NCI-H1694 treated with DMSO at 0.1 percent for 48 hours (cell line): ENCODE results near the gene DDAH1.

ENCODE experiments used
- DNase-seq: peaks from one replicate; lab custom pipeline; 2025; lab: John Stamatoyannopoulos, UW

Gene DDAH1

DNA sequence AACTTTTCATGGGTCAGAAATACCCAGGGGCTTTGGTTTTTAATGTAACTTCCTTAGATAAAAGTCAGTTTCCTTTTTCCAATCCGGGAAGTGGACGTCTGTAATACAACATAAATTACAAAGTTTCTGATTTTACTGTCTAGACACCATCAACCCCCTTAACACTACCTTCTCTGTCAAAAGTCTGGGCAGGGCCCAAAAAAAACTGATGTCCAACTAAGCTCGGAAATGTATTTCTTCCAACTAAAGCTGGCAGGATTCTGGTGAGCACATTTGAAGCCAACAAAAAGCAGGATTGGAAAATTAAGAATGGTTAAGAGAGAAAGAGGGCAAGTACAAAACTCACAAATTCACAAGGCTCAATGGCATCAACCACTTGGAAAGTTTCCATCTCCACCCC, 24.3 kb downstream of the DDAH1 start:
- DNase-seq: no peak

DNA sequence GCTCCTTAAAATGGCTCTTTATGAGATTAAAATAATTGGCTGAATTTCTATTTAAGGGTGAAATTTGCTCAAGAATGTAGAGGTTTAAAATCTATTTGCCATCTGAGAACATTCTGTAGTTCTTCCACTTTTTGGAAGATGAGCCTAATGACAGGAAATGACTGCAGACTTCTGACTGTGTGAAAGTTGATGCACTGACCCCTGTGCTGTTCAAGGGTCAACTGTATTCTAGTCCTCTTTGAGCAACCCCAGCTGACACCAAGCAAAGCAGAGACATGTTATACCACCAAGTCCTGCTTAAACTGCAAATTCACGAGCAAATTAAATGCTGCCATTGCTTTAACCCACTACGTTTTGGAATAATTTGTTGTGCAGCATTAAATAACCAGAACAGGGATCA, 26.6 kb downstream of the DDAH1 start:
- DNase-seq: no peak

DNA sequence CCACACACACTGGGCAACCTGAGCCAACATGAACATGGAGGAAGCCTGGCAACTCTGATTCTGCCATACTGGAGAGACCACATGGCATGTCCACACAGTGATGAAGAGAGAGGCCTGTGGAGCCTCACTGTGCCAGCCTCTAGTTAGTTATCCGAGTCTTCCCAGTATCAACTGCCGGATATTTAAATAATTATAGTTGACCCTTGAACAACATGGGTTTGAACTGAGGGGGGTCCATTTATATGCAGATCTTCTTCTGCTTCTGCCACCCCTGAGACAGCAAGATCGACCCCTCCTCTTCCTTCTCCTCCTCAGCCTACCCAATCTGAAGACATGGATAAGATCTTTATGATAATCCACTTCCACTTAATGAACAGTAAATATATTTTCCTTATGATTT, 27.8 kb downstream of the DDAH1 start:
- DNase-seq: no peak

DNA sequence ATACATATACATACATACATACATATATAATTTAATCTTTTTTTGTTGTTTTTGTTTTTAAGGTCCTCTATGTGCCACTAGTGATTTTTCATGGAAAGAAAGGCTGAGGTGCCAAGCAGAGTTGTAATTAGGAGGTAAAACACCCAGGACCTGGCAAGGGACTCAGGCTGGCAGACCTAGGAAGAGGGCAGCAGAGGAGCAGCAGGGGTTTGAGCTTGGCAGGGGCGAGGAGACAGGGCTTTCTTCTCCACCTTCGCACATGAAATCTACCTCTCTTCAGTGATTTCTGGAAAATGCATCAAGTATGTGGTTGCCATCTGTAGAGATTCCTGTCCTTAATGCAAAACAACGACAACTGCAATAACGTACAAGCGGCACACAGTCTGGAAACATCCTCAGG, 31.9 kb downstream of the DDAH1 start:
- no peak for DNase-seq

DNA sequence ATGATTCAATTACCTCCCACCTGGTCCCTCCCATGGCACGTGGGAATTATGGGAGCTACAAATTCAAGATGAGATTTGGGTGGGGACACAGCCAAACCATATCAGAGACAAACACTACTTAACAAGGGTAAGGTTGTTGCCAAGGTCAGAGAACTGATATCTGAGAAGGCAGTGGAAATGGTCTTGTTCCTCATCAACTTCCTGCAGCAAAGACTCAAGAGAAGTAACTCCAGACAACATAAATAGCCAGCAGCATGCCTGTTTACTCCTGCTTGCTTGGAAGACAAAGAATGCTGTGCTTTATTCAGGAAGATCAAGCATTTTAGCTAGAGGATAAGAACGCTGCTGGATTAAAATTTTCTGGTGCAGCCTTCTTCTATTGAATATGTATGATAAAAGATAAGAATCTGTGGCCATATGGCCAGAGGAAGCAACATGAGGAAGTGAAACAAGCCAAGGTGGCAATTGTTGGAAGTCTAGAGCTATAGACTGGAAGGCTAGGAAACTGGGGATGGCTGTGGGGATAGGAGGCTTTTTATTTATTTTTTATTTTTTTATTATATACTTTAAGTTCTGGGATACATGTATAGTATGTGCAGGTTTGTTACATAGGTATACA, 36.4 kb downstream of the DDAH1 start:
- DNase-seq: no peak

DNA sequence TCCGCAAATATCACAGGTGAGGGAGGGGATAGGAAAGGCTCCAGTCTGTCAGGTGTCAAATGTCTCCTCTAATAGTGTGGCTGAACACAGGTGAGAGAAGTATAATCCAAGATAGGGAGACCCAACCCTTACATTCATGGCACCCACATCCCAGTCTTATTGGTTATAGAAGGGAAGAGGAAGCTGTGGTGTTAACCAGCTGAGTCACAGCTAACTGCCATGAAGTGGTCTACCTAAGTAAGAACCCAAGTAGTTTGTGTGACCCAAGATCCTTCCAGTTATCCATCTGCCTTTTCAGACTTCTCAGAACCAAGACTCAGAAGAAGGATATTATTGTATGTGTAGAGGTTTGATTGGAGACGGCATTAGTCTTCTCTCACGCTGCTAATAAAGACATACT, 37.1 kb downstream of the DDAH1 start:
- no peak for DNase-seq

DNA sequence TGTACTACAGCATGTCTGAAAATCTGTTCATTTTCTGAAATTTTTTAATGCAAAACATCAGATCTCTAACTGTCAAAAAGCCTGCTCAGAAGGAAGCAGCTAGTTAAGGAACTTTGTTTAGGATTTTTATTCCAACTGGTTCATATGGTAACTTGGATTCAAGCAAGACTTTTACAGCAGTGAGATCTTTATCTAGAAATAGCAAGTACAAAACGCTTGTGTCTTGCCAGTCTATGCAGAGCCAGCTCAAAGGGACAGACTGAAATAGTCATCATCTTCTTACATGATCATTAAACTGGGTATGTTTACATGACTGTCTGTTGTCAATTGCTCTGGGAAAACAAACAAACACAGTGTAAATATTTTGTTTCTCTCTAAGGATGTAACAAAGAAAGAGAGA, 37.6 kb downstream of the DDAH1 start:
- DNase-seq: no peak

DNA sequence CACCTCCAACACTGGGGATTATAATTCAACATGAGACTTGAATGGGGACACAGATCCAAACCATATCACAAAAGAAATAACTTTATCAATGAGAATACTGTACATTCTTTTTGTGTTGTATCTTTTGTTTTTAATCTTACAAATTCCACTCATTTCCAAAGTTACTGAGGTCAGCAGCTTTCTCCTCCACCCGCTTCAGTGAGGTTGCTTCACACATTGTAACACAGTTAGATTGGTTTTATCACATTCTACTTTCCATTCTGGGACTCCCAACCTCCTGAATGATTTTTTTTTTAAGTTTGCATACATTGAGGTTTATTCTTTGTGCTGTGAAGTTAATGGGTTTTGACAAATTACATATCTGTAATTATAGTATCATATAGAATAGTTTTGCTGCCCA, 43.8 kb downstream of the DDAH1 start:
- DNase-seq: no peak

DNA sequence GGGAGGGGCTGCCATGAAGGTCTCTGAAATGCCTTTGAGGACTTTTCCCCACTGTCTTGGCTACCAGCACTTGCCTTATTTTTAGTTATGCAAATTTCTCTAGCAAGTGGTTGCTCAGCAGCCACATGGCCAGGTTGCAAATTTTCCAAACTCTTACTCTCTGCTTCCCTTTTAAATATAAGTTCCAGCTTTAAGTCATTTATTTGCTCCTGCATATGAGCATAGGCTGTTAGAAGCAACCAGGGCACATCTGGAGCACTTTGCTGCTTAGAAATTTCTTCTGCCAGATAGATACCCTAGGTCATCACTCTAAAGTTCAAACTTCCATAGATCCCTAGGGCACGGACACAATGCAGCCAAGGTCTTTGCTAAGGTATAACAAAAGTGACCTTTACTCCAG, 44.8 kb downstream of the DDAH1 start:
- no peak for DNase-seq

DNA sequence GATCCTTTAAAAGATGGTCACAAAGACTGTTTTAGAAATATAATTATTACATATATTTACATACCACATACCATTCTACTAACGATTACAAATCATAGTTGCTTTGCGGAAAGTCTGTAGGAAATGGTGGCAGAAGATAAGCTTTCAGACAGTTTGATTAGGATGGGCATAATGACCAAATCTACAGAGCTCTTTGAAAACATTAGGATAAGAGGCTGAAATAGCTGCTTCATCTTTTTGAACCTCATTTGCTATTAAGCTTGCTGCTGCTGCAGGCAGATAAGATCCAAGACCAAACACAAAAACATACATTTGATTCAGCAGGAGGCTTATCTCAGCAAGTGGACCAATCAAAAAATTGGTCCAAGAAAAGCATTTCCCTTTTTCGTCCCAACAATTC, 47.1 kb downstream of the DDAH1 start:
- DNase-seq: no peak

DNA sequence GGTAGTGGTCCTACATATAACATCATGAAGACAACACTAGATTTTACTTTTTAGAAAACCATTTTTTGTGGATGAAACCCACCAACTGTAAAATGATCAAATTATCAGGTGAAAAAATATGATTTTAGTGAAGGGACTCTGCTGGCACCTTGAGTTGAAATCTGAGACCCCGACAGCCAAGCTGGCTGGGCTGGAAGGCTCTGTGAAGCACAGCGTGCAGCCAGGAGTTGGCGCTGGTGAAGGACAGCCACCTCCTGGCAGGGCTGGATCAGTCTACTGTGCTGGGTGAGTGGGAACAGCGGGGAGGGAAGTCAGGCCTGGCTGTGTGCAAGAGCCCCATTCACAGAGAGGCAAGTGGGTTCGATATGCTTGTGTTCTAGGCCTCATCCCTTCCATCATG, 47.9 kb downstream of the DDAH1 start:
- no peak for DNase-seq

DNA sequence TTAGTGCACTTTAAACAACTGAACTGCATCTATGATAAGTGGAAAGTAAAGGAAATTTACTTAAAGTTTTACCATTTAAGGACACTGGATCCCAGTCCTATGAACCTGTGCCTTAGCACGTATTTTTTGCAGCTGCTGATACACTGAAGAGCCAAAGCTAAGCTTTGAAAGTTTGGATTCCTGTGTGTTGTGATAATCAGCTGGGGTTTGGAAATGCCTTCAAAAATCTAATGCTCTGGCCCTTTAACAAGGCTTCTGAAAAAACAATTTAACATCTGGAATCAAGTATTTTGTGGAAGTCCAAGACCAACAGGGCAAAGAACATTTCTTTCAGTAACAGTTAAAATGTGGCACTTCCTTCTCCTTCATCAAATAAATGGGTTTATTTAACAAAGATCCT, 51.8 kb downstream of the DDAH1 start:
- no peak for DNase-seq

DNA sequence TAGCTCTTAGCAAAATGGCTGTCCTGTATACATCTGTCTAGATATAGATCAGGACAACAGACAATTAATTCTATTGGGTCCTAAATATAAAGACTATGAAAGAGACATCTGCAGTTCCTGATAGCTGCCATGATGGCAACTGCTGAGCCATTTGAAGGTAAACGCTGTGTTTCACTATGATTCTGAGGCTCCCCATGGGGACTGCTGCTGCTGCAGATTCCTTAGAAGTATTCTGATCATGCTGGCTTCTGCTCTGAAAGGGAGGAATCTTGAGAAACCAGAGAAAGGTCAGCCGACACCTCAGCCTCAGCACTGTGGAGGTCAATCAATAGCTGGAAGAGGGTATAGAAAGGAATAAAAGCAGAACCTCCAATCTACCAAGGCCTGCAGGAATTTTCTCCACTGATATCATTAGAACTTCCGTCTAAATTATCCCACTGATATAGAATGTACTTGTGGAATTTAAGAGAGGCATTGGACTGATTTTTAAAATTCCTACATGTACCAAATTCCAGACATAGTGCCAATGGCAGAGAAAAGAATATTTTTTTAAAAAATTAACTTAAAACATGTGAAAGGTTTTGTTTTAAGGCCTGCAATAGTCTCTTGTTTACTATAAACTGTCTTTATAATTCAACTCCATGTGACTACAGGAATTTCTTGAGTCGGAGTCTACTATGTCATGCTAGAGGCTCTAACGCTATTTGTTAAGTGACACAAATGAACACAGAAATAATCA, 53.2 kb downstream of the DDAH1 start:
- DNase-seq: no peak

DNA sequence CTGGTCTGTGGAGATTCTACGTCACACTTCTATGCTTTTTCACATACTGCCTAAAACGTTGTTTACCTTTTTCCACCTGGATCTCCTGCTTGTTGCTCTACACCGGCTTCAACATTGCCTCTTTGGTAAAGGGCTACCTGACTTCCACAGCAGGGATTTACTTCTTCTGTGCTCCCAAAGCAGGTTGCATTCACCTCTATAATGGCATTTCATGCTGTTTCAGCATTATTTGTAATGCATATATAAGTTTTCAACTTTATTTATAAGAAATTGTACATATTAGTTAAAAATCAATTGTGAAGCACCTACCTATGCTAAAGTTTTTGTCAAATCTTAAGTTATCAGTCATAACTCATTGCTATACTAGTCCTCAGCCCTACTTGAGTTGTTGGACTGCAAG, 55.4 kb downstream of the DDAH1 start:
- no peak for DNase-seq

DNA sequence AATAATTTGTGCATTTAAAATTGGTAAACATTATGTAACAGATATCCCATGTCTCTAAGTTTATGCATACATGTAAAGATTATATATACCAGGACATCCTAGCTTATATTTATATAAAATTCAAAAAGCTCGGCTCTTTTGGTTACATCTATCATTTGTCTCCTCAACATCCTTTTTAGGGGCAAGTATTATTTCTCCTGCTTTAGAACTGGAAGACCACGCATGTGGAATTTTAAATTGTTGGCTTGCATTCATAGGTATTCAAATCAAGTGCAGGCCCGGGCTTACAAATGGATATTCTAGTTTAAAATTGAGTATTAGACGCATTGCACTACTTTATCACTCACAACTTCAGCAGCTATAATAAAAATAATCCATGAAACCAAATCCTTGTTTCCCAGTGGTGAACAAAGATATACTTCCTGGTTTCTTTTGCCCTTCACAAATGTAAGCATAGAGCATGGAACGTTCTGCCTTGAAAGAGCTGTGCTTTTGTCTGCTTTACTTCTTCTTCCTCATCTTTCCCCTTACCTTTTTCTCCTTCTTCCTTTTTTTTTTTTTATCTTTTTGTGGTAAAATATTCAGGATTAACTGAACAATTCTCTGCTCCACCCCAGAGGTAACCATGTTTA, 57.1 kb downstream of the DDAH1 start:
- DNase-seq: no peak

DNA sequence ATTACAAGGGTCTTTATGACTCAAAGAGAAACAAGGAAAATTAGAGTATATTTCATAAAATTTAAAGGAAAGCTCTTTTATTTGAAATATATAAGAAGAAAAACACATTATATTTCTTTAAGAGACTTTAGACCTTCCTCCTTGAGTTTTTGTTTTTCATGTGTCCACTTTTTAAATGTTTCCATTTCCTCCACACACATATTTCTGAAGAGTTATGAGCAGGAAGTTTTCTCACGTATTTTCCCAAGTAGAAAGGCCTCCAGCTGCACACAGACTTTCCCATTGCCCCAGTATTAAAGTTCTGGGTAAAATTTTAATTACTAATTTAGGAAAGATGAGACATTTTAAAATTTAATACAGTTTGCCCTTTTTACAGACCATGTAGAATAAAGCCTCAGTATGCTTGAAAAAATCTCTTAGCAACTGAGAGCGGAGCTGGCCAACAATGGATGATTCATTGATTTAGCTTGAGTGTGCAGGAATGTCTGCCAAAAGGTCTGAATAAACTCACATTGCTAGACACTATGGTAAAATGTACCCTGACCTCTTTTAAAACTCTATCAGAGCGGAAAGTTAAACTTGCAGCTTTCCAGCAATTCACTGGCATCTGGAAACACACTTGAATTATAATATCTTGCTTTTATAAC, 57.9 kb downstream of the DDAH1 start:
- DNase-seq: no peak

DNA sequence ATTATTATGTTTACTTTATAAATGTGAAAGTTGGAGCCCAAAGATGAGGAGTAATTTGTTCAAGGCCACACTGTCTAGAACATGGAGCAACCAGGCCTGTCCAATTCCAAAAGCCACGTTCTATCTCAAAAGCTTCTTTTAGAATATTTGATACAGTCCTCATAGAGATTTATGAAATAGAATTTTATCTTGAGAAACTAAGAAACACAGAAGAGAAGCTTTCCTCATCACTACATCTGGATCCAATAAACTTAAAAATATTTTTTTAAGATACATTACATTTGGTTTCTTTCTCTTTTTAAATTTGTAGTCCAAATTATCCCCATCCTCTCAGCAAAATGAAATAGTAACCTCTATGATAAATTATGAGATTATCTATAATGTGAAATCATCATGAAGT, 58.9 kb downstream of the DDAH1 start:
- no peak for DNase-seq

DNA sequence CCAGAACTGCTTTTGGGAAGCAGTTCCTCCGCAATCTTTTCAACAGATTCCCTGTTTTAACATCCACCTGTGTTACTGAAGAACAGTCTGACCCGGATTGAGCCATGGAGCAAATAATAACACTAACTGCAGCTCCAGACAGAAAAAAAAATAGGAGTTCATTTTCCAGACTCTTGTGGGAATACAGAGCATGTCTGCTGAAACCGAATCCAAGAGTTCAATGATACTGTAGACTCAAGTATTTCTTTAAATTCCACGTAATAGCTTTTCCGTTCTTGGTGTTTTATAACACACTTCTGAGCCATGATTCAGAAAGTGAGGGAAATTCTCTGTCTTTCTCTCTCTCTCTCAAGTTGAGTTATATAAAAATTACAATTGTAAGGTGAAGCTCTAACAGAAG, 60.6 kb downstream of the DDAH1 start:
- DNase-seq: no peak

DNA sequence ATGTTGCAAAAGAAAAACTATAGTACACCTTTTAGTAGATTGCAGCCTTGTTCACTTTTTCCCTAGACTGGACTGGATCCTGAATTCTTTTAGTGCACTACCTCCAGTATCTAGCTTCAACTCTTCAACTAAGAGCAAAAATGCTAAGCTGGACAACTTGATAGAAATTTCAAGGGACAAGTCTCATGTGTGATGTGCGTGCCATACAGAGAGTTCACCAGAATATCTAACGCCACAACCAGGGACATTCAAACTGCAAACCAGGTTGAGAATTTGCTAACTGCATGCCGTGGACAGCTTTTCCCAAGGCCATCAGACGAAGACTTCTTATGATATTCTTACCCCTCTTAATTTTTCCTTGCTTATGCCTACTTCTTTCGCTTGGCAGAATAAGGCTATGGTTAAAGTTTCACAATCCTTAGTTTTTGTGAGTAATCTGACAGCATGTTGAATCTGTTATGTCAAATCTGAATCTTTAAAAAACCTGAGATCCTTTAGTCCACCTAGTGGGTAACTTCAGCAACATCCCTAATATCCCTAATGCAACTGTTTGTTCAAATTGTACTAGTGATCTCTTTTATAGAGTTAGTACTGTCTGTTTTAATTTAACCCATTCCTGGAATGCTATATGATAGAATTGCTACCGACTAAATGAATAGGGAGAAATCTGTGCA, 66.4 kb downstream of the DDAH1 start:
- no peak for DNase-seq

DNA sequence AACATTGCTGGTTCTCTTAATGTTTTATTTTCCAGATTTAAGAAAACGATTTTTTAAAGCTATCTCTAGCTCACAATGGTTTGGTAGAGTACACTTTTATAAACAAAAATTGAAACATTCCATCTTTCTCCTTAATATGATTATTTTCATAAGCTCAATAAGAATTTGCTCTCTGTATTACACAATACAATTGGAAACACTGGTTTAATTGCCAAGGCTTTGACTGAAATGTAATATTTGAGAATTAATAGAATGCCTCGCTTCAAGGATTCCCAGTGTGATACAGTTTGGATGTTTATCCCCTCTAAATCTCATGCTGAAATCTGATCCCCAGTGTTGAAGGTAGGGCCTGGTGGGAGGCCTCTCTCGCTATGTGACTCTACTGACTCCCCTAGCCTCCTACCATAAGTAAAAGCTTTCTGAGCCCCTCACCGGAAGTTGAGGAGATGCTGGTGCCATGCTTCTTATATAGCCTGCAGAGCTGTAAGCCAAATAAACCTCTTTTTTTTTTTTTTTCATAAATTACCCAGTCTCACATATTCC, 67.4 kb downstream of the DDAH1 start:
- DNase-seq: no peak

DNA sequence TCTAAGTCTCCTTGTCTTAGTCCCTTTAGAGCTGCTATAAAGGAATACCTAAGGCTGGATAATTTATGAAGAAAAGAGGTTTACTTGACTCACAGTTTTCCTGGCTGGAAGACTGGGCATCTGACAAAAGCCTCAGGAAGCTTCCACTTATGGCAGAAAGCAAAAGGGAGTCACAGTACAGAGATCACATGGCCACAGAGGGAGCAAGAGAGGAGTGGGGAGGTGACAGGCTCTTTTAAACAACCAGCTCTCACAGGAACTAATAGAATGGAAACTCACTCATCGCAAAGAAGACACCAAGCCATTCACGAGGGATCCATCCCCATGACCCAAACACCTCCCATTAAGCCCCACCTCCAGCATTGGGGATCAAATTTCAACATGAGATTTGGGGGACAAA, 68.8 kb downstream of the DDAH1 start:
- DNase-seq: no peak

DNA sequence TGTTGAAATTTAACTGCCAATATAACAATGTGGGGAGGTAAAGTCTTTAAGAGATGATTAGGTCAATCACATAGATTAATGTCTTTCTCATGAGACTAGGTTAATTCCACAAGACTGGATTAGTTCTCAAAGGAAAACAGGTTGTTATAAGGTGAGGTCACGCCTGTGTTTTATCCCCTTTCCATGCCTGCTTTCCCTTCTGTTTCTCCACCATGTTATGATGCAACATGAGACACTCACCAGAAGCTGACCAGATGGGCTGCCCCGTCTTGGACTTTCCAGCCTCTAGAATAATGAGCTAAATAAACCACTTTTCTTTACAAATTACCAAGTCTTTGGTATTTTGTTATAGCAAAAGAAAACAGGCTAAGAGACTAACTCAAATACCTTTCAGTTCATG, 70.8 kb downstream of the DDAH1 start:
- DNase-seq: no peak
